ENCODE data around the gene TMEM14C.

TMEM14C gene

GRCh38 chr6:10771371-10771894, 48.6 kb downstream of the TMEM14C start:
- no peak for DNase-seq

GRCh38 chr6:10778230-10778629, 55.4 kb downstream of the TMEM14C start:
- DNase-seq, result no peak

GRCh38 chr6:10779076-10779475, 56.2 kb downstream of the TMEM14C start:
- no peak for DNase-seq
